ENCODE data around the gene ADORA1.

ADORA1 gene

DNA sequence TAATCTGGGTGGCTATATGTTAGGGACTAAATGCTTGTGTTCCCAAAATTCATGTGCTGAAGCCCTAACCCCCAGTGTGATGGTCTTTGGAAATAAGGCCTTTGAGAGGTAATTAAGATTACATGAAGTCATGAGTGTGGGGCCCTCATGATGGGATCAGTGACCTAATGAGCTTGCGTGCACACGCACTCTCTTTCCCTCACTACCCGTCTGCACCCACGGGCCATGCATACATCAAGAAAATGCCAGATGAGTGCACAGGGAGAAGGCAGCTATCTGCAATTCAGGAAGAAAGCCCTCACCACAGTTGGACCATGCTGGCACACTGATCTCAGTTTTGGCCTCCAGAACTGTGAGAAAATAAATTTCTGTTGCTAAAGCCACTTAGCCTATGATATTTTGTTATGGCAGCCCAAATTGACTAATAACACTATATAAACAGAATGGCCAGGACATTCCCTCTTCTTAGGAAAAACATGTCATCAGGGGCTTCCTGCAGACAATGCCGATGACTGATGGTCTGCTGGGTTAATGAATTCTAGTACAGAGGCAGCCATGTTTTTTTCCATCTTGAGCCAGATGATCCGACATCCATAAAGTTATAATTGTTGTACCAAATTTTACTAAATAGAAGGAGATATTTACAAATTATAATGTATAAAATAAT, 23.6 kb upstream of the ADORA1 start:
- Histone ChIP-seq H3K4me1 (ENCODE audit: insufficient read depth, low read length) (no peaks in the 10 kb centered on the region), H3K4me3 (ENCODE audit: low read depth in 1 of 2, low read length in 2 of 2) (no peak overlapping the region), H3K27ac (ENCODE audit: low read length) (no peak overlapping the region), H3K9me3 (ENCODE audit: insufficient read depth, low read length, severe bottlenecking) (no peaks in the 10 kb centered on the region), H4K20me1 (ENCODE audit: insufficient read depth, low read length) (no peaks in the 10 kb centered on the region), H3K9ac (ENCODE audit: low read depth, low read length) (no peak overlapping the region), H3K27me3 (ENCODE audit: insufficient read depth, low read length, poor library complexity) (peaks cover 13% of the 10 kb centered on the region), H3K4me2 (ENCODE audit: insufficient read depth, low read length) (no peak overlapping the region), H2AFZ (ENCODE audit: low read depth, low read length) (no peak overlapping the region), H3K79me2 (ENCODE audit: insufficient read depth, low read length) (no peaks in the 10 kb centered on the region), H3K36me3 (ENCODE audit: insufficient read depth, low read length) (no peaks in the 10 kb centered on the region)
- ATAC-seq (ENCODE audit: insufficient read depth, low read depth): no peak
- no peak for DNase-seq
- TF ChIP-seq CTCF (IDR thresholded peaks at IDR 0.05; ENCODE audit: borderline replicate concordance, extremely low read depth, low read length, poor library complexity, severe bottlenecking) (no peak), EZH2 (IDR thresholded peaks at IDR 0.05; ENCODE audit: borderline replicate concordance, low read depth, low read length, severe bottlenecking) (no peak)

- Histone ChIP-seq H3K27me3 (ENCODE audit: insufficient read depth, low read length, poor library complexity) (peaks cover 21% of the 10 kb centered on the region), H4K20me1 (ENCODE audit: insufficient read depth, low read length) (no peaks in the 10 kb centered on the region)
- DNase-seq: no peak
These were observed 22.6 kb upstream of the ADORA1 start for GRCh38 chr1:203104789-203105390.

DNA sequence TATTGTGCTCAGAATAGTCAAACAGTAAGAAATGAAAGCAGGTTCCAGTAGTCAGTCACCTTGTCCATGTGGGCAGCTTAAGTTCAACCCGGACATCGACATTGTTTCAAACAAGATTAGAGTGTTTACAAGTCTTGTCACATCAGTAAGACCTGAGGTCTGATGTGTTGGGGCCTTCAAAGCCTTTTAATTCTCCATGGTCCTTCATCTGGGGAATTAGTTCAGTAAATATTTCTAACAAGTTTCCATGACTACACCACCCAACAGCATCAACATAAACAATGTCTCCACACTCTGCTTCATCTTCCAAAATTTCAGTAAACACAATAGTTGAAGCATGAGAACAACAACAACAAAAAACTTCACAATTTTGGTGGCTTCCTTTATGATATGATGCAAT, 15.1 kb upstream of the ADORA1 start:
- no peaks in the 10 kb centered on the region for H3K4me1 ChIP-seq (ENCODE audit: insufficient read depth, low read length)
- H3K27ac ChIP-seq (ENCODE audit: low read length): no peak overlapping the region
- H3K9me3 ChIP-seq (ENCODE audit: insufficient read depth, low read length, severe bottlenecking): no peaks in the 10 kb centered on the region
- no peaks in the 10 kb centered on the region for H3K79me2 ChIP-seq (ENCODE audit: insufficient read depth, low read length)
- no peak for TF ChIP-seq CTCF (IDR thresholded peaks at IDR 0.05; ENCODE audit: borderline replicate concordance, extremely low read depth, low read length, poor library complexity, severe bottlenecking)
- no peak for TF ChIP-seq EZH2 (IDR thresholded peaks at IDR 0.05; ENCODE audit: borderline replicate concordance, low read depth, low read length, severe bottlenecking)
- no peak overlapping the region for H3K4me2 ChIP-seq (ENCODE audit: insufficient read depth, low read length)
- no peak overlapping the region for H2AFZ ChIP-seq (ENCODE audit: low read depth, low read length)
- ATAC-seq (ENCODE audit: insufficient read depth, low read depth) (no peak), DNase-seq (no peak)
- H3K9ac ChIP-seq (ENCODE audit: low read depth, low read length): no peak overlapping the region
- no peaks in the 10 kb centered on the region for H3K36me3 ChIP-seq (ENCODE audit: insufficient read depth, low read length)
- H4K20me1 ChIP-seq (ENCODE audit: insufficient read depth, low read length): no peaks in the 10 kb centered on the region
- no peak overlapping the region for H3K4me3 ChIP-seq (ENCODE audit: low read depth in 1 of 2, low read length in 2 of 2)
- peaks cover 62% of the 10 kb centered on the region for H3K27me3 ChIP-seq (ENCODE audit: insufficient read depth, low read length, poor library complexity)

More at GRCh38 chr1:203104789-203105390, 22.6 kb upstream of the ADORA1 start:
- Histone ChIP-seq H3K4me1 (ENCODE audit: insufficient read depth, low read length) (no peaks in the 10 kb centered on the region), H2AFZ (ENCODE audit: low read depth, low read length) (no peak overlapping the region), H3K9ac (ENCODE audit: low read depth, low read length) (no peak overlapping the region), H3K79me2 (ENCODE audit: insufficient read depth, low read length) (no peaks in the 10 kb centered on the region), H3K27ac (ENCODE audit: low read length) (no peak overlapping the region), H3K4me2 (ENCODE audit: insufficient read depth, low read length) (no peak overlapping the region), H3K4me3 (ENCODE audit: low read depth in 1 of 2, low read length in 2 of 2) (no peak overlapping the region), H3K36me3 (ENCODE audit: insufficient read depth, low read length) (no peaks in the 10 kb centered on the region), H3K9me3 (ENCODE audit: insufficient read depth, low read length, severe bottlenecking) (no peaks in the 10 kb centered on the region)
- TF ChIP-seq EZH2 (IDR thresholded peaks at IDR 0.05; ENCODE audit: borderline replicate concordance, low read depth, low read length, severe bottlenecking): no peak
- ATAC-seq (ENCODE audit: insufficient read depth, low read depth): no peak

DNA sequence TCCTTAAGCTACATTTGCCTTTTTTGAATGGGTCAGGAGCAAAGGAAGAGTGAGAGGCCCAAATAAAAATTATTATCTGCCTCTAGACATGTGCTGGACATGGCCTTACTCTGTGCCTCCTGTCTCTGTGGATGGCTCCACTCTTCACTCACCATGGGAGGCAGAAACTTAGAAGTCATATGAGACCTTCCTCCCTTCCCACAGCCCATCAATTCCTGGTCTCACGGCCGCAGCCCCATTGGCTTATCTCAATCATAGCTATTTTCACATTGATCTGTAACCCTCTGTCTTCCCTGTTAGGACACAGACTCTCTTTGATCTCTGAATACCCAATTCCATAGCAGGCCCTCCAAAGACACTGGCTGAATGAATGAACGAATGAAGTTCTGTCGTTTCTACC, 14.2 kb upstream of the ADORA1 start:
- no peaks in the 10 kb centered on the region for H3K9me3 ChIP-seq (ENCODE audit: insufficient read depth, low read length, severe bottlenecking)
- H3K27ac ChIP-seq (ENCODE audit: low read length): no peak overlapping the region
- TF ChIP-seq EZH2 (IDR thresholded peaks at IDR 0.05; ENCODE audit: borderline replicate concordance, low read depth, low read length, severe bottlenecking): no peak
- TF ChIP-seq CTCF (IDR thresholded peaks at IDR 0.05; ENCODE audit: borderline replicate concordance, extremely low read depth, low read length, poor library complexity, severe bottlenecking): no peak
- no peaks in the 10 kb centered on the region for H3K36me3 ChIP-seq (ENCODE audit: insufficient read depth, low read length)
- no peak overlapping the region for H3K9ac ChIP-seq (ENCODE audit: low read depth, low read length)
- ATAC-seq (ENCODE audit: insufficient read depth, low read depth) (no peak), DNase-seq (no peak)
- H3K4me3 ChIP-seq (ENCODE audit: low read depth in 1 of 2, low read length in 2 of 2): no peak overlapping the region
- peaks cover 59% of the 10 kb centered on the region for H3K27me3 ChIP-seq (ENCODE audit: insufficient read depth, low read length, poor library complexity)
- no peaks in the 10 kb centered on the region for H3K4me1 ChIP-seq (ENCODE audit: insufficient read depth, low read length)
- no peaks in the 10 kb centered on the region for H3K79me2 ChIP-seq (ENCODE audit: insufficient read depth, low read length)
- H3K4me2 ChIP-seq (ENCODE audit: insufficient read depth, low read length): no peak overlapping the region
- no peak overlapping the region for H2AFZ ChIP-seq (ENCODE audit: low read depth, low read length)
- no peaks in the 10 kb centered on the region for H4K20me1 ChIP-seq (ENCODE audit: insufficient read depth, low read length)
